Measurements from ENCODE around the gene ZNF317.

The ZNF317 gene

GRCh38 chr19:9109959-9110358 lies 30.2 kb upstream of the ZNF317 start (continued):
- no peak for TF ChIP-seq ZNF521 (tag by site-specific recombination; IDR thresholded peaks at IDR 0.05)
- no peak for TF ChIP-seq IKZF3 (tag by site-specific recombination; IDR thresholded peaks at IDR 0.05)
- TF ChIP-seq GLIS2 (tag by site-specific recombination; IDR thresholded peaks at IDR 0.05): no peak
- TF ChIP-seq ZSCAN18 (tag by site-specific recombination; IDR thresholded peaks at IDR 0.05): no peak

DNA sequence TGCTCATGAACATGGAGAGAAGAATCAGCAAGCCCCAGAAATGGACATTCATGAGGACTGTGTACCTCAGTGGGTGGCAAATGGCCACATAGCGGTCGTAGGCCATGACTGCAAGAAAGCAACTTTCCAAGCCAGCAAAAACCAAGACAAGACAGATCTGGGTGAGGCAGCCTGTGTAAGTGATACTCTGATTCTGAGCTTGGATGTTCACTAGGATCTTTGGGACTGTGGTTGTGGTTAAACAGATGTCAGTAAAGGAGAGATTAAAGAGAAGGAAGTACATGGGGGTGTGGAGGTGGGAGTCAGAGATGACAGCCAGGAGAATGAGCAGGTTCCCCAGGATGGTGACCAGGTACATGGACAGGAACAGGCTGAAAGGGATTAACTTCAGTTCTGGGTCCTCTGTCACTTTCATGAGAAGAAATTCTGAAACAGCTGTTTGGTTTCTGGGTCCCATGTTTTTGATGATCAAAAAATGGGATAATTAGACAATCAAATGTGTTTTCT lies 24.8 kb upstream of the ZNF317 start, which contains the start of gene OR7G1:
Gene OR7G1 (minus strand): TSS at position 457 of the 507 bp plus-strand sequence. CDS start 0 bp downstream, at position 457.
- Histone ChIP-seq H3K27ac (ENCODE audit: extremely low read depth, low read depth, low read length) (no peak within 1 kb of the TSS), H3K36me3 (ENCODE audit: control insufficient read depth in 2 of 2, insufficient read depth in 1 of 2, low read length in 2 of 2) (no peaks in the 10 kb centered on the region), H3K4me3 (ENCODE audit: low read depth, low read length) (no peak within 1 kb of the TSS), H3K4me1 (ENCODE audit: control insufficient read depth, insufficient read depth, low read length) (no peaks in the 10 kb centered on the region), H3K9me3 (ENCODE audit: control insufficient read depth, insufficient read depth, low read depth, low read length) (no peaks in the 10 kb centered on the region)
- ChIA-PET POLR2A (no interaction called here), CTCF (no interaction called here)
- TF ChIP-seq RBAK (tag by site-specific recombination; IDR thresholded peaks at IDR 0.05) (no peak), SP3 (tag by site-specific recombination; IDR thresholded peaks at IDR 0.05) (no peak), ZNF350 (tag by site-specific recombination; IDR thresholded peaks at IDR 0.05) (no peak), ZNF426 (tag by site-specific recombination; IDR thresholded peaks at IDR 0.05) (no peak), ZBTB6 (tag by site-specific recombination; IDR thresholded peaks at IDR 0.05) (no peak), YY1 (tag by site-specific recombination; IDR thresholded peaks at IDR 0.05) (no peak), ZNF202 (tag by site-specific recombination; IDR thresholded peaks at IDR 0.05; ENCODE audit: borderline replicate concordance) (no peak), ZSCAN16 (tag by site-specific recombination; IDR thresholded peaks at IDR 0.05) (no peak), ZNF214 (tag by site-specific recombination; IDR thresholded peaks at IDR 0.05; ENCODE audit: borderline replicate concordance) (no peak), ZNF37A (tag by site-specific recombination; IDR thresholded peaks at IDR 0.05) (no peak), ZNF707 (tag by site-specific recombination; IDR thresholded peaks at IDR 0.05) (no peak), KLF7 (tag by site-specific recombination; IDR thresholded peaks at IDR 0.05; ENCODE audit: borderline replicate concordance) (no peak), ZSCAN18 (tag by site-specific recombination; IDR thresholded peaks at IDR 0.05) (no peak)
- TF ChIP-seq, protein P1, sequence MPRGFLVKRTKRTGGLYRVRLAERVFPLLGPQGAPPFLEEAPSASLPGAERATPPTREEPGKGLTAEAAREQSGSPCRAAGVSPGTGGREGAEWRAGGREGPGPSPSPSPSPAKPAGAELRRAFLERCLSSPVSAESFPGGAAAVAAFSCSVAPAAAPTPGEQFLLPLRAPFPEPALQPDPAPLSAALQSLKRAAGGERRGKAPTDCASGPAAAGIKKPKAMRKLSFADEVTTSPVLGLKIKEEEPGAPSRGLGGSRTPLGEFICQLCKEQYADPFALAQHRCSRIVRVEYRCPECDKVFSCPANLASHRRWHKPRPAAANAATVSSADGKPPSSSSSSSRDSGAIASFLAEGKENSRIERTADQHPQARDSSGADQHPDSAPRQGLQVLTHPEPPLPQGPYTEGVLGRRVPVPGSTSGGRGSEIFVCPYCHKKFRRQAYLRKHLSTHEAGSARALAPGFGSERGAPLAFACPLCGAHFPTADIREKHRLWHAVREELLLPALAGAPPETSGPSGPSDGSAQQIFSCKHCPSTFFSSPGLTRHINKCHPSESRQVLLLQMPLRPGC (tag by site-specific recombination; IDR thresholded peaks at IDR 0.05): no peak

GRCh38 chr19:9116547-9116946 lies 23.6 kb upstream of the ZNF317 start:
- Histone ChIP-seq H3K4me1 (ENCODE audit: control insufficient read depth, insufficient read depth, low read length) (no peaks in the 10 kb centered on the region), H3K27ac (ENCODE audit: extremely low read depth, low read depth, low read length) (no peak overlapping the region), H3K4me3 (ENCODE audit: low read depth, low read length) (no peak overlapping the region), H3K36me3 (ENCODE audit: control insufficient read depth in 2 of 2, insufficient read depth in 1 of 2, low read length in 2 of 2) (no peaks in the 10 kb centered on the region), H3K9me3 (ENCODE audit: control insufficient read depth, insufficient read depth, low read depth, low read length) (no peaks in the 10 kb centered on the region)
- POLR2A ChIA-PET: no interaction called here
- CTCF ChIA-PET: interaction anchor here (0.6 to 0.7 kb wide), 2 partner anchors 20 to 341 kb away, joined by 3 read pairs; no protein-coding TSS in a partner anchor
- TF ChIP-seq ZNF549 (tag by site-specific recombination; IDR thresholded peaks at IDR 0.05) (no peak), PRDM10 (tag by site-specific recombination; IDR thresholded peaks at IDR 0.05) (no peak), ZFP37 (tag by site-specific recombination; IDR thresholded peaks at IDR 0.05) (no peak), ZNF785 (tag by site-specific recombination; IDR thresholded peaks at IDR 0.05) (no peak), ZNF37A (tag by site-specific recombination; IDR thresholded peaks at IDR 0.05) (no peak)

Data from HEK293 (cell line).